Measurements from ENCODE around the gene GALNT15.

GALNT15 gene

DNA sequence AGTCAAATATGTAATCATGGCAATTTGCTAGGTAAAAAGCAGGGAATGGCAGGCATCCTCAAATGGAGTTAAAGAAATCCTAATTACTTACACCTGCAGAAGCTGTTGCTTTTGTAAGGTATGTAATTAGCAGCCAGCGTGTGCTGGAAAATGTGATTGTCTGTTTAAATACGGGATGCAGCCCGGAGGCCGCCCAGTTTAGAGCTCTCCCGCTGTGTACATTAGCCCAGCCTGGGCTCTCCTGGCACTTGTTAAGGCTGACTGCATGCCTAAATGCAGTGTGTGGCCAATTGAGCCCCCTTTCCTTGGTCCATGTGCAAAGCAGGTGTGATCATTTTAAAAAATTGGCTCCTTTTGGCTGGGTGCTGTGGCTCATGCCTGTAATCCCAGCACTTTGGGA lies 81.2 kb downstream of the GALNT15 start:
- DNase-seq, result no peak

DNA sequence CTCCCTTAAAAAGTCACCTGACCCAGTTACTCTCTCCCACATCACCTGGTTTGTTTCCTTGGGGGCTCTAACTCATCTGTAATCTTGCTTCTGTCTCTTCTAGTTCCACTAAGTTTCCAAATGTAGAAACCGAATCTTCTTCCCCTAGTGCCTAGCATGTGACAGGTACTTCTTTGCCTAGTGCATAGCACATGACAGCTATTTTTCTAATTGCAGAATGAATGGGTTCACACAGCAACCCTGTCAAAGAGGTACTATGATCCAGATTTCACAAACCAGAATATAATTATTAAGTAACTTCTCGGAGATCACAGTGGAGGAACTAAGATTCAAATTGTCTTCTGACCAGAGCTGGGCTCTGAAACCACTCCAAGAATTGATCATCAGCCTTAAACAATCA lies 82.8 kb downstream of the GALNT15 start:
- no peak for DNase-seq

DNA sequence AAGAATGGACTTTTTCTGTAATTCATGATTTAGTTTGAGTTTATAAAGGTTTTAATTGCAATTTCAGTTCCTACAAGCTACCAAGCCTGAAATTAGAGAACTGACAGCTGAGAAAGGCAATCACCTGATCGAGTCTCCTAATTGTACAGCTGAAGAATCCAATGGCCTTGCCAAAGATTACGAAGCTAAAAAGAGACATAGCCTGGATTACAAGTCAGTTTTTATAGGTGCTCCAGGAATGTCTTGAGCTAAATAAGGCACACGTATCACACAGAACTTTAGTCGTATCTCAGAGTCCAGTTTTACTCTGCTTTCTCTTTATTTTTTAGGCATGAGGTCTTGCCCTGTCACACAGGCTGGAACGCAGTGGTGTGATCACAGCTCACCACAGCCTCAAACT lies 83.7 kb downstream of the GALNT15 start:
- DNase-seq, result no peak

DNA sequence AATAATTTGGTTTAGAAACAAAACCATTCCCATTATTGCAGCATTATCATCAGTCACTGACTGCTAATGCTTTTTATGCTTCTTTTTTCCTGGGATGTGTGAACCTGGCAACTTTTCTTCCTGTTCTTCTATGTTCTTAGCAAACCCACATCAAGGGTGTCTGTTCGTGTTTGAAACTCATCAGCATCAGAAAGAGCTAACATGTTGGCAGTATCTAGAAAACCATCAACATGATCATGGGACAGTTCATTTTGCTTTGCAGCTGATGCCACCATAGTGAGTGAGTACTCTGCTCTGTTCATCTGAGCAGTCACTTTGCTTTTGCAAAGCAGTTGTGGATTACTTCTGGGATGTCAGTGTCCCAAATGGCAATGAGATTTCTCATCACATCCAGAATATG lies 84.4 kb downstream of the GALNT15 start:
- no peak for DNase-seq

DNA sequence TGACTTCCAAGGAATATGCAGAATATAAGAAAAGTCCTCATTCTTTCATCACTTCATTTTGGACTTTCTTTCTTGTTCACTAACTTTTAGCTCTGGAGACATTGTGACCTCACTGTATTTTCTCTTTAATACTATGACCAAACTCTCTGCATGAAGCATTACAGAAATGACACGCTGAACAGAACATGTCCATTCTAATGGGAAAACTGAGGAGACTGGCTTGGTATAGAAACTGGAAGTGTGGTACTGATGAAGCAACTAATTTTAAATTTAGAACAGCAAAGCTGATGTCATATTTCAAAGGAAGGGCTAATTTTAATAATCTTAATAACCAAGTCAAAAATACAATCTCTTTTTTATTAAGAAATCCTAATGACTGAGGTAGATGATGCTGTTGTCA lies 85.6 kb downstream of the GALNT15 start:
- no peak for DNase-seq

DNA sequence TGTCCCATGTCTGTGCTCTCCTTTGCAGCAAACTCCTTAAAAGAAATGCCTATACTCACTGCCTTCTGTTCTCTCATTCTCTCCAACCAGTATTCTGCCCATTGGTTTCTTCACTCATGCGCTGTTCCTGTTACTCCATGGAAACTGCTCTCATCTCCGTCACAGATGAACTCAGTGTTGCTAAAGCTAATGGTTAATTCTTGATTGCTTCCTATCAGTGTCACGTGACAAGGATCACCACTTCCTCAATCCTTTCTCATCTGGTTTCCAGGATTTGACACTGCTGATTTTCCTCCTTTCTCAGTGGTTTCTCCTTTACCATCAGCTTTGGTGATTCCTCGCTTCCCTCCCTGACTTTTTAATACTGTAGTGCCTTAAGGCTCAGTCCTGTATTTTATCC lies 87.7 kb downstream of the GALNT15 start:
- DNase-seq, result no peak

DNA sequence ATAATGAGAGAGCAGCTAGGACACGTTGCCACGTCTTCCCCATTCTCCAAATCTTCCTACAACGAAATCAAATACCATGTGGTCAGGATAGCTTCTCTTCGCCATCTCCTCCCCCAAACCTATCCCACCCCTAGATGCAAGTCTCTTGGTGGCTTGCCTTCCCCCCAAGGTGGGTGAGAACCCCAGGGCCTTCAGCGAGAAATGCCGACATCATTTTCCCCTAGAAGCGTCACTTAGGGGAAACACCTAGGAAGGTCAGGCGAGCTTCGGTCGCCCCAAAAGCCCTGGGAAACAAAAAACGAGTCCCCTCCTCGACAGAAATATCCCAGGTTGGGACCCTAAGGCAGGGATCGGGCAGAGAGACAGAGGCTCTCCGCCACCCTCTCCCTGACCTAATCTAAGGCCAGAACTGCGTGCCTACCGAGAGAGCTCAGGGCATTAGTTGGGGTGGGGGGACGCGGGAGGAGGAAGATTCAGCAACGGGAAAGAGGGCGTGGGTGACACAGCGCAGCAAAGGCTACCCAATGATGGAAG lies 89.8 kb downstream of the GALNT15 start:
- DNase-seq, result peak; percentile 1

DNA sequence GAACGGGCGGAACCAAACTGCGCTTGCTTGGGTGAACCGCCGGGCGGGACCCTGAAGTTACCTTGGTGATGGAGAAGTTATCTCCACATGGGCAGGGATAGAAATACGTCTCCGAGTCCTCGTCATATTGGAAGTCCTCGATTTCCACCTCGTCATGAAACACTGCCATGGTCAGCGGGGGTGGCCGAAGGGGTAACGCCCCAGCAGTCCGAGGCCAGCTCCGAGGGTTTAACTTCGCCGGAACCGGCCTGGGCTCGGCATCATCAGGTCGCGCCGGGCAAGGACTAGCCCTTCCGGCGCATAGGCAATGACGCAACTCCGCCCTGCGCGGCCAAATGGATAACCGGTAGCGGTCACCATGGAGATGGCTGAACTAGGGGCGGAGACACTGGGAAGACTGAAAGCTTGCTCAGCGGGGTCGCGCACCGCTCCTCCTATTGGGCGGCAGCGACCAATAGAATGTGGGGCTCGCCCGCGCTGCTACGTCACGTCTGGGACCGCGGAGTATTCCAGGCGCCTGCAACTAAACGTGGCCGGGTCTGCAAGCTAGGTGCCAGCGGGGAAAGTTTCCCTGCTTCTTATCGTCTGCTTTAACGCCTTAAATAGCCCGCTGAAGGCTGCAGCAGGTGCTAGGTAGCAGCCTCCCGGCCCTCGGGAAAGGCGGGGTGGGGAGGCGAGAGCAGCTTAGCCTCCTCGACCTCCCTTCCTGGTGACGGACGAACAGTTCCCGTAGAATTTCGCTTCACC lies 90.4 kb downstream of the GALNT15 start, which contains the start of the genes DPH3 and OXNAD1:
DPH3 (minus strand) TSS at position 236 of the 747 bp plus-strand sequence; CDS start at position 169, 67 bp downstream.
OXNAD1 (plus strand) TSS at position 505 of the 747 bp plus-strand sequence. CDS start 5,741 bp downstream, outside the sequence.
- peak; percentile 99 for DNase-seq

DNA sequence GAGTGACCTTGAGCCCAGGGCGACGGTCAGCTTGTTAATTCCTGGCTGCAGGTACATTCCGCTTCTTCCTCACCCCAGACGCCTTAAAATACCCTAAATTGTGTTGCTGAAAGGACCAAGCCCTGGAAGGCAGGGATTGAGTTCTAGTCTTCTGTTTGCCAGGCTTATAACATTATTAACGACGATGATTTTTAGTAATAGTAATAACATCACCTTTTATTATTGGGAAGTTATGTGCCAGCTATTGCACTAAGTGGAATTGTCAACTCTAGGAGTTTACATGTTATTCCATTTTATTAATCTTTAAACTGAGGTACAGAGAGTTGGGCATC lies 90.9 kb downstream of the GALNT15 start:
- DNase-seq, result no peak

DNA sequence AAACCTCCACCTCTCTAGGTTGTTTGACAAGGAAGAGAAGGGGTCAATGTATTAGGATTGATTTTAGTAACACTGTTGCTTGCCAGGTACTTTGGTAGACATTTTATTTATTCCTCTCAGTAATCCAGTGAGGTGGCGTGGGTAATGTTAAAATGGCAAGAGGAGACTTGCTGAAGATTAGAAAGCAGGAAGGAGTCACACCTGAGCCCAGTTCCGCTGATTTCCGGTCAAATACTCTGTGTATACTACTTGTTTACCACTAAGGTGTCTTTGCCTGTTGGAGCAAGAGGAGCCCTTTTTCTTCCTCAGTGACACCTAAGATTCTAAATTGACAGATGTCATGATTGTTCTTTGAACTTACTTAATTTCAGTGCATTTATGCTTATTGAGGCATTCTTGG lies 92.2 kb downstream of the GALNT15 start:
- no peak for DNase-seq

DNA sequence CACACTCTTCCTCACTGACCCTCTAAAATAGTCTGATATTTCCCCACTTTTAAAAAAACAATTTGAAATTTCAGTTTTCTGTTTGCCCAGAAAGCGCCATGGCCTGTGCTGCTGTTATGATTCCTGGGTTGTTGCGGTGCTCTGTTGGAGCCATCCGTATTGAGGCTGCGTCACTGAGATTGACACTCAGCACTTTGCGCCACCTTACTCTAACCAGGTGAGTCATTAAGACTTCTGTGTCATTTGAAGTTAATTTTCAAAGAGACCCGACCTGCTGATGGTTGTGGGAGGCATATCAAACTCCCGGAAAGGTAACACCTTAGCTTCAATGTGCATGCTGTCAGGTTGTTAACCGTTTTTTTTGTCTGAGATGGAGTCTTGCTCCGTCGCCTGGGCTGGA lies 96.4 kb downstream of the GALNT15 start:
- no peak for DNase-seq

DNA sequence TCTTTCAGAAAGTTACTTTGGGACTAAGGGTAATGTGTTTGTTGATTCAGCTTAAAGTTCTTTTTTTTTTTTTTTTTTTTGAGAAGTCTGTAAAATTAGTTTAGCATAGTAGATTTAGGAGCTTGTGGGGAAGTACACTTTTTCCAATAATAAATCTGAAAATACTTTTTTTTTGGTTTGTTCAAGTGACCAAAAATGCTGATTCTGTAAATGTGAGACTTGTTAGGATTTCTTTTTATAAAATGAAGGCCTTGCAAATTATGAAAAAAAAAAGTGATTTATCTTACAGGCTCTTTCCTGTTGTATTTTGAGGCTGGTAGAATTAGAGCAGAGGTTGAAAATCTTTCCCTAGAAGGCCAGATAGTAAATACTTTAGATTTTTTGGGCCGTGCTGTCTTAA lies 98.1 kb downstream of the GALNT15 start:
- DNase-seq, result no peak

DNA sequence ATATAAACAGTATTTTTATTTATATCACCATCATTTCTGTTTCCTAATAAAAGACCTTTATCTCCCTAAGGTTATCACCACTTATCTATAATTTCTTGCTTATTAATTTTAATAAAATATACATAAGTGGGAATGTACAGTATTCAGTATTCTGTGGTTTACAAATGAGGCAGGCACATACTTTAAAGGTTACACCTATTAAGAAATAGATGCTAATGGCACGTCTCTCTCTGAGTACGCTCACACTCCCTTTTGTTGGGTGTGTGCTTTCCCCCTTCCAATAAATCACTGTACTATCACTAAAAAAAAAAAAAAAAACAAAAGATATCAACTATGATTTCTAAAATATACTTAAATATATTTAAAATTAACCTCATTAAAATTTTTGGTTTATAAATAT lies 99.4 kb downstream of the GALNT15 start:
- no peak for DNase-seq

DNA sequence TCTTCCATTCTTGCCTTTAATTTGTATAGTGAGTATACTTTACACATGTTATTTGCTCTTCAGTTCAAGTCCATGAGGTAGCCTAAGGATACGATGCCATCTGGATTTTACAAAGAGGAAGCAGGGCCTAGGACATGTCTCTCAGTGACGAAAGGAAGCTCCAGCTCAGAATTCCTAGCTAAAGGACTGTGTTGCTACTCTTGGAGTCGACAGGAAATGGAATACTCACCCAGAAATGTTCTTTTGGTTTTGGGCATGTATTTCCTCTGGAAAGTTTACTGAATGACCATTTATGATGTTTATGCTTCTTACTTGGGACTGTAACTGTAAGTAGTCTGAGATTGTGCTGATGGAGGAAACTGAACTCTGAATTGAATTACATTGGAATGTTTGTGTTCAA lies 103.0 kb downstream of the GALNT15 start:
- no peak for DNase-seq

DNA sequence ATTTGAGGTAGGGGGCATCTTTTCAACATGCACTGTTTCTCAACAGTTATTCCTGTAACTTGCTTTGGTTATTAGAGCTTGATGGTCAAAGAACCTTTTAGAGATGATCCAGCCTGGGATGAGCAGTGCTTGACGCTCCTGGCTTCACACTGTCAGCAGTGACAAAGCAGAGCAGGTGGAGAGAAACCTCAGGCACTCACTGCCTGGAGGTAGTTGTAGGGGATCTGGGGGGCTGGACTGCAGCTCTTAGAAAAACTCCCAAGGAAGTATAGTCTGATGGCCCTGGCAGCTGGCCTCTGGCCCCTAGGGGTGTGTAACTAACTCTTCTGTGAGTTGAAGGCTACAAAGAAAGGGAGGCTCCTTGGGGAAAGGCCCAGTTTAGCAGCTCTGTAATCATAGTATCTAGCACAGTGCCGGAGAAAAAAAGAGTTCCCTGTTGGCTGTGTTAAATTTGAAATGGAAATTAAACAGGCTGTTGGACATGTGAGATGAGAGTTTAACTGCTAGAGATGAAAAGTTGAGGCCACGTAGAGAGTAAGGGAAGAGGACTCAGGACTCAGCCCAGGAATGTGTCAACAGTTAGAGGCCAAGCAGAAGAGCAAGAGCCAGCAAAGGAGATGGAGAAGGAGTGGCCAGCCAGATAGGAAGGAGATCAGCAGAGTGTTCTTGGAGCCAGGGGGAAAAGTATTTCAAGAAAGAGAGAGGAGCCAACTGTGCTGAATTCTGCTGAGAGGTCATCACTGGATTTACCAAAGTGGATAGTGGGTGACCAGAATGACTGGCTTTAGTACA lies 104.7 kb downstream of the GALNT15 start:
- no peak for DNase-seq

DNA sequence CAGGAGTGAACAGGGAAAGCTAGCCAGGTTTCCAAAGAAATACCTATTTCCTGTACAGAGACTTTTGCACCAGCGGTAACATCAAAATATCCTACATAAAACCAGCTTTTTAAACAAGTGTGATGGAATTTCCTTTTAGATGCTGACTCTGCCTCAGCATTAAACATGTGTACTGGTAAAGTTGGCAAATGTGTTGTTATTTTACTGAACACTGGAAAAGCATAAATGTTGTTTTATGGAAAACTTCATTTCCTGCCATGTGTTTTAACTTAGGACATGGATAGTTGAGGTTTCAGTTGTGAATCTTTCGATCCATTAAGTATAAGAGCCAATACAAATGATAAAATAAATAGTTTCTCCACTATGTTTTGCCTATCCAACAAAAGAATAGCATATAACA lies 106.2 kb downstream of the GALNT15 start:
- DNase-seq, result no peak

Data from NCI-H226 (cell line).